HG02870 (cell line): ENCODE results near the gene UPK3BL1.
"Not testable (repeated sequence)": the region's sequence is repeated elsewhere in the genome, so short reads cannot be mapped to it uniquely, and the experiment has no call there.

Experiments
- ATAC-seq: cut with Tn5 transposase; IDR thresholded peaks from one replicate; pipeline ENCODE4 v1.9.1; 2021; ENCODE audit warnings: mild to moderate bottlenecking, moderate library complexity; ENCODE audit not compliant: unreplicated experiment

The UPK3BL1 gene

GRCh38 chr7:102630622-102631021 is 12.0 kb downstream of the UPK3BL1 start:
- not testable (repeated sequence) for ATAC-seq

- not testable (repeated sequence) for ATAC-seq
These were observed 15.2 kb downstream of the UPK3BL1 start for GRCh38 chr7:102627271-102627904.

GRCh38 chr7:102618122-102618521 is 24.5 kb downstream of the UPK3BL1 start:
- ATAC-seq, result not testable (repeated sequence)

- peak; percentile 35 for ATAC-seq
These were observed 26.0 kb downstream of the UPK3BL1 start, which contains the start of gene RASA4 for GRCh38 chr7:102616507-102617125. Gene RASA4 (minus strand): TSS chr7:102616756. CDS start chr7:102616689, 67 bp downstream.

- not testable (repeated sequence) for ATAC-seq
These were observed 26.7 kb downstream of the UPK3BL1 start for GRCh38 chr7:102615930-102616329.

GRCh38 chr7:102614873-102615272 is 27.7 kb downstream of the UPK3BL1 start:
- not testable (repeated sequence) for ATAC-seq

- ATAC-seq, result peak; percentile 12
These were observed 28.3 kb downstream of the UPK3BL1 start for GRCh38 chr7:102614346-102614697.

GRCh38 chr7:102613575-102614345 is 28.8 kb downstream of the UPK3BL1 start:
- ATAC-seq, result peak; percentile 61

GRCh38 chr7:102611675-102612325 is 30.8 kb downstream of the UPK3BL1 start:
- ATAC-seq, result not testable (repeated sequence)

GRCh38 chr7:102611013-102611674 is 31.4 kb downstream of the UPK3BL1 start:
- peak; percentile 33 for ATAC-seq

- ATAC-seq, result not testable (repeated sequence)
These were observed 32.1 kb downstream of the UPK3BL1 start for GRCh38 chr7:102610441-102610840.

GRCh38 chr7:102609734-102610133 is 32.9 kb downstream of the UPK3BL1 start:
- not testable (repeated sequence) for ATAC-seq

- not testable (repeated sequence) for ATAC-seq
These were observed 35.7 kb downstream of the UPK3BL1 start for GRCh38 chr7:102606848-102607247.

GRCh38 chr7:102604431-102605145 is 38.0 kb downstream of the UPK3BL1 start:
- not testable (repeated sequence) for ATAC-seq

GRCh38 chr7:102602317-102602716 is 40.3 kb downstream of the UPK3BL1 start:
- not testable (repeated sequence) for ATAC-seq

GRCh38 chr7:102599699-102600098 is 42.9 kb downstream of the UPK3BL1 start:
- not testable (repeated sequence) for ATAC-seq

- not testable (repeated sequence) for ATAC-seq
These were observed 46.6 kb downstream of the UPK3BL1 start for GRCh38 chr7:102596036-102596435.

- ATAC-seq, result peak; percentile 38
These were observed 48.8 kb downstream of the UPK3BL1 start for GRCh38 chr7:102593637-102594334.

- peak; percentile 40 for ATAC-seq
These were observed 50.0 kb downstream of the UPK3BL1 start for GRCh38 chr7:102592477-102593019.
